MV-4-11 (cell line): Measurements from ENCODE around the gene MPND.
A peak's percentile ranks its signal among the peaks of the same experiment; 100 is the strongest.
"Not testable (repeated sequence)": the region's sequence is repeated elsewhere in the genome, so short reads cannot be mapped to it uniquely, and the experiment has no call there.

Source experiments
- DNase-seq: peaks from one replicate; lab custom pipeline; 2025; lab: John Stamatoyannopoulos, UW

MPND gene

DNA sequence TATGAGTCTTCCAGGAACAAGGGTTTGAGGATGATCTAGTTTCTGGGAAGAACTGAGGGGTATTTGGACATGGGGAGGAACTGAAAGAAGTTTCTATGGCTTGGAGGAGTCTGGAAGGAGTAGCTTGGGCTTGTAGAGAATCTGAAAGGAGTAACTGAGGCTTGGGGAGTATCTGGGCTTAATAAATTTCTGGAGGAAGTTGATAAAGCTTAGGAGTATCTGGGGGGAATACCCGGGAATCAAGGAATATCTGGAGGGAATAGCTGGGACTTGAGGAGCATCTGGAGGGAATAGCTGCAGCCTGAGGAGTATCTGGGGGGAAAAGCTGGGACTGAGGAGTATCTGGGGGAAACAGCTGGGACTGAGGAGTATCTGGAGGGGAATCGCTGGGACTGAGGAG lies 22.9 kb upstream of the MPND start:
- no peak for DNase-seq

DNA sequence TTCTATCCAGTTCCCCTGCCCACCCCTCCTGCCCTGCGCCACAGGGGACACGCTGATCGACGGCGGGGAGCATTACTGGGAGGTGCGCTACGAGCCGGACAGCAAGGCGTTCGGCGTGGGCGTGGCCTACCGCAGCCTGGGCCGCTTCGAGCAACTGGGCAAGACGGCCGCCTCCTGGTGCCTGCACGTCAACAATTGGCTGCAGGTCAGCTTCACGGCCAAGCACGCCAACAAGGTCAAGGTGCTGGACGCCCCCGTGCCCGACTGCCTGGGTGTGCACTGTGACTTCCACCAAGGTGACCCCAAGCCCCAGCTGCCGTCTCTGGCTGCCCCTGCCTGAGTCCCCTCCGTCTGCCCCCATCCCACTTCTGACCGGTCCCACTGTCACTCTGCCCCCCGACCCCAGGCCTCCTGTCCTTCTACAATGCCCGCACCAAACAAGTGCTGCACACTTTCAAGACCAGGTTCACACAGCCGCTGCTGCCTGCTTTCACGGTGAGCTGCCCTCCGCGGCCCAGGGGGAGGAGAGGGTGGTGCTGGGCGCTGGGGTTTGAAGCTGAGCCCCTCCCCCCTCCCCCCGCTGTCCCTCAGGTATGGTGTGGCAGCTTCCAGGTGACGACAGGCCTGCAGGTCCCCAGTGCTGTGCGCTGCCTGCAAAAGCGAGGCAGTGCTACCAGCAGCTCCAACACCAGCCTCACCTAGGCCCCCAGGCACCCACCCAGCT lies 20.3 kb upstream of the MPND start:
- DNase-seq, result no peak

DNA sequence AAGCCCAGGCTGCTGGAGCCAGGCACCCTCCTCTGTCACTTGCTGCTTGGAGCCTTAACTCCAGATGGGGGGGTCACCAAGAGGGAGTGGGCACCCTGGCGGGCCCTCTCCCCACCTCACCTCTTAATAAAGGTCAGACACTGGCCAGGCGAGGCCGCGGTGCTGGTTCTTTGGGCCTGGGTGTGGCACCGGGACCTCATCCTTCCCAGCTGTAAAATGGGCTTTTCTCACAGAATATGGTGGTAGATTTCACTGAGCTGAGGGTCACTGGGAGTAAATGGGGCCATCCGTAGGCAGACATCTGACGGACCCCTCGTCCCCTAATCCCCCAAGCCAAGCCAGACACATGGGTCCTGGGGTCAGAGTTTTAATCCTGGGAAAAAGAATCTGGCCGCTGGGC lies 19.7 kb upstream of the MPND start:
- no peak for DNase-seq

DNA sequence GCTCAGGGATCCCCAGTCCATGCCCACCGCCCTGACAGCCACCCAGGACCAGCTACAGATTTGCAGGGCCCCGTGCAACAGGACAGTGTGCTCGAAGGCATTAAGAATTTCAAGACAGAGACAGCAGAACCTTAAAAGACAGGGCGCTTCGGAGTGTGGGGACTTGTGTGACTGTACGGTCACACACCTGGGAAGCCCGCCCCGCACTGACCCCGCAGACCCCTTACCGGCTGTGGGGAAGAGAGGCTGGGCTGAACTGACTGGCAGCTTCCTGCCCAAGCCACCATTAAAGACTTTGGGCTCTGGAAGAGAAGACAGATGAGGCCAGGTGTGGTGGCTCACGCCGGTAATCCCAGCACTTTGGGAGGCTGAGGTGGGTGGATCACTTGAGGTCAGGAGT lies 19.1 kb upstream of the MPND start:
- DNase-seq, result no peak

DNA sequence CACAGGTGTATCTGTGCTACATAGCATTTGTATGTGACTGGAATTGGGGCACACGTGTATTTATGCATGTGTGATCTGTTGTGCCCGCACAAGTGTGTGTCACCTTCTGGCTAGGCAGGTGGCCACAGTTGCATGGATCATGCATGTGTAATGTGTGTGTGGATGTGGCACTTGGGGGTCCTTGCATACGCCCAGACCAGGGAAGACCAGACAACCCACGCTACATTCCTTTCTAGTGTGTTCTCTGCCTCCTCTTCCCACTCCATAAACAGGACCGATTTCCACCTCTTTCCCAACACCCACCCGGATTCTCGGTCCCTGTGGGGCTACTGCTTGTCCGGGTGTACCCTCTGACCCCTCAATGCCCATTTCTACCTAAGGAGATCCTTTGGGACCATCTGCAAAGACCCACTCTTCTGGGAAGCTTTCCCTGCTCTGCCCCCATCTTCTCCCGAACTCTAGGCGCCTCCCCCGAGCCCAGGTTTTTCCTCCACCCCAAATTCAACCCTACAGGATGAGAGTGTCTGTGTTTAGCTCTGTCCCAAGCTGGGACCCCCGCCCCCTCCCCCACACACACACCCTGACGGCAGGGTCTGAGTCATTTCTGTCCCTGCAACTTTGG lies 17.0 kb upstream of the MPND start:
- DNase-seq, result no peak

DNA sequence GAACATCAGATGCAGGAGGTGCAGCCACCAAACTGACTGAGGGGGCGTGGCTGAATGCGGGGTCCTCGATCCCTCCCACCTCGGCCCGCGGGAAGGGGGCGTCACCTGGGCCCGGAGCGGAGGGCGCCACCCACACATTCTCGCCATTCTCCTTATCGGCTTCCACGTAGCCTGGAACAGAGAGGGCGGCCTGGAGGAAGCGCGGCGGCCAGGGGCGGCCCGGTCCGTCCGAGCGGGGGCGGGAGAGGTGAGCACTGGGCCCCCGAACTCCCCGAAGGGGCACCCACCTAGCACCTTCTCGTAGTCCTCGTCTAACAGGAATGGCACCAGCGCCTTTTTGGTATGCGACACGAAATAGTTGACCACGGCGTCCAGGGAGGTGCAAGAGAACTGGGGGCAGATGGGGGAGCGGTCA lies 16.5 kb upstream of the MPND start:
- no peak for DNase-seq

DNA sequence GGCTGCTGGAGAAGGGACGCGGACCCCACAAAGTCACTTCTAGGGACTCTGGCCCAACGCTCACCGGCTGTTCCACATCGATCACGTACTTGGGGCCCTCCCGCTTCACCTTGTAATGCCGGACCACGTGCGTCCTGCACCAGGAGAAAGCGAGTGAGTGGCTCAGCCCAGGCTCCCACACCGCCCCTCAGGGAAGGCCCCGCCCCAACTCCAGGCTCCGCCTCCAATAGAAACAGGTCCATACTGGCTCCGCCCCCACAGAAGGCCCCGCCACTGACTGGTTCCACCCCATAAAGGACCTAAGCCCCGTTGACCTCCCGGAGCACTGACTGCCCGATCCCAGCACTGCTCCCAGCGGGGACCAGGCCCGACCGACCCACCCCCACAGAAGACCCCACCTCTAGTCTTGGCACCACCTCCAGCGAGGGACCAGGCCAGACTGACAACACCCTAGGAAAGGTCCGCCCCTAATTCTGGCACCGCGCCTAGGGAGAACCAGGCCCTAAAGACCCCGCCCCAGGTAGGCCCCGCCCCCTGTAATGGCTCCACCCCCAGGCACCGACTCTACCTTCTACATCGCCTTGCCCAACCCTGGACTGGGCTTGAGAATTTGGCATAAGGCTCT lies 16.0 kb upstream of the MPND start:
- peak; percentile 17 for DNase-seq

DNA sequence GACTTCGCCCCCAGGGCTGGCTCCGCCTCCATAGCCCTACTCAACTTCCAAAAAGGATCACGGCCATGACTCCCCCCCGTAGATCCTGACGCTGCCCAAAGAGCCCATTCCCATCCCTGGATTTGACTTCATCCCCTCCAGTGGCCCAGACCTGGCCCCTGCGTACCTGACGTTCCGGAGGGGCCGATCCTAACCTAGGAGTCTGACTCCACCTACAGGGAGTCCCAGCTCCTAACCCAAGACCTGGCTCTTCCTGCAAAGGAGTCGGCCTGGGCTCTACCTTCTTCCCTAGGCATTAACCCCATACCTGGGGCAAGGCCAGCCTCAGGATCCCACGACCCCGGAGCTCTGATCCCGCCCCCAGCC lies 15.5 kb upstream of the MPND start:
- no peak for DNase-seq

DNA sequence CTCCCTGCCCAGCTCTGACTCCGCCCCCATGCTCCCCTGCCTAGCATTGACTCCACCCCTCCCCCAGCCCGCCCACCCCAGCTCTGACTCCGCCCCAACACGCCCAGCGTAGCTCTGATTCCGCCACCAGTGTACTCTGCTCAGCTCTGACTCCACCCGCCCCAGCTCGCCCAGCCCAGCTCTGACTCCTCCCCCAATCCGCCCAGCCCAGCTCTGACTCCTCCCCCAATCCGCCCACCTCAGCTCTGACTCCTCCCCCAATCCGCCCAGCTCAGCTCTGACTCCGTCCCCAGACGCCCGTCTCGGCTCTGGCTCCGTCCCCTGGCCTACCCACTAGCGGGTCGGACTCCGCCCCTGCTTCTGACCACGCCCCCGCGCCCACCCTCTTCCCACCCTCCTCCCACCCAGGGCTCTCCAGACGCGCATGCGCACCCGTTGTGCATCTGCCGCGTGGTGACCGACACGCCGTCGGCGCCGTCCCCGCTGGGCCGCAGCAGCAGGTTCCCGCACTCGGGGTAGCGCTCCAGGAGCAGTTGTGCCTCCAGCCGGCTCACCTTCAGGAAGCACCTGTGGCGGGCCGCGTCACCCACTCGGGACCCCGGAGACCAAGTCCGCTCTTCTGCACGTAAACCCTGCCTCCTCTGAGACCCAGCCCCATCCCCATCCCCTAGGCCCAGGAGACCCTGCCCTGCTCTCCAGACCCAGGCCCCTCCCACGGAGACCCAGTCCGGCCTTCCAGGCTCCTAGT lies 14.9 kb upstream of the MPND start:
- no peak for DNase-seq

DNA sequence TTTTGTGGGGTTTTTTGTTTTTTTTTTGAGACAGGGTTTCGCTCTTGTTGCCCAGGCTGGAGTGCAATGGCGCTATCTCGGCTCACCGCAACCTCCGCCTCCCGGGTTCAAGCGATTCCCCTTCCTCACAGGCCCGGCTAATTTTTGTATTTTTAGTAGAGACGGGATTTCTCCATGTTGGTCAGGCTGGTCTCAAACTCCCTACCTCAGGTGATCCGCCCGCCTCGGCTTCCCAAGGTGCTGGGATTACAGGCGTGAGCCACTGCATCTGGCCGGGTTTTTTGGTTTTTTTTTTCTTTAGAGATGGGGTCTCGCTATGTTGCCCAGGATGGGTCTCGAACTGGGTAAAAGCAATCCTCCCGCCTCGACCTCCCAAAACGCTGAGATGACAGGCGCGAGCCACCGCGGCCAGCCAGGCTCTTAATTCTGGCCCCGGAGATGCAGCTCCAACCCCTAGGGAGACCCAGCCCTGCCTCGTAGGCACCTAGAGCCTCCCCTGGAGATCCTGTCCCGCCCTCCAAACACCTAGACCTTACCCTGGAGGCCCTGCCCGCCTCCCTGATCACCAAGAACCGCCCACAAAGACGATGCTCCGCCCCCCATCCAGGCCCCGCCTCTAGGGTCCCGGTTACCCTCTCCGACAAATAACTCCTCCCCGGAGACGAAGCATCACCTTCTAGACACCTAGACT lies 14.2 kb upstream of the MPND start:
- not testable (repeated sequence) for DNase-seq

DNA sequence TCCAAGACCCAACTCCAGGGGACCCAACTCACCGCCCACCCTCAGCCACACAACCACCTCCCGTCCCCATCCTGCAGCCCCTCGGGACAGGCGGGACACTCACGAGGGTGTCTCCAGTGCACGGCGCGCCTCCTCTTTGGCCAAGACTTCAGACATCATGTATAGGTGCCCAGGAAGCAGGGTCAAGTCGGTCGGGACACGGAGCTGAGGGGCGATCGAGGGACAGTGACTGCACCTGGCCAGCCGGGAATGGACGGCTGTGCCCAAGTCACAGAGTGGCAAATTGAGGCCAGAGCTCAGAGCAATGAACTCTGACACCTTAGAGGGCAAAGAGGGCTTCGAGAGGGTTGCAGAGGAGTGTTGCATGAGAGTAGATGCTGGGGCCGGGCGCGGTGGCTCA lies 13.5 kb upstream of the MPND start:
- DNase-seq, result no peak

DNA sequence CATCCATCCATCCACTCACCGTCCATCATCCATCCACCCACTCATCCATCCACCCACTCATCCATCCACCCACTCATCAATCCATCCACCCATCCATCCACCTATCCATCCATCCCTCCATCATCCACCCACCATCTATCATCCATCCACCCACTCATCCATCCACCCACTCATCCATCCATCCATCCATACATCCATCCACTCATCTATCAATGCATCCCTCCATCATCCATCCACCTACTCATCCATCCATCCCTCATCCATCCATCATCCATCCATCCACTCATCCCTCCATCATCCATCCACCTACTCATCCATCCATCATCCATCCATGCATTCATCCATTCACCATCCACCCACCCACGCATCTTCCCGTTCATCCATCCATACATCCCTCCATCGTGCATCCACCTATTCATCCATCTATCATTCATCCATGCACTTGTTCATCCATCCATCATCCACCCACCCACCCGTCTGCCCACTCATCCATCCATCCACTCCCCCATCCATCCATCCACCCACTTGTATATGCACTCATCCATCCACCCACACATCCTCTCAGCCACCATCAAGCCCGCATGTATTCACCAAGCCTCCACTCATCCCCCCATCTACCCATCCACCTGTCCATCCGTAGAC lies 8.3 kb upstream of the MPND start:
- no peak for DNase-seq

DNA sequence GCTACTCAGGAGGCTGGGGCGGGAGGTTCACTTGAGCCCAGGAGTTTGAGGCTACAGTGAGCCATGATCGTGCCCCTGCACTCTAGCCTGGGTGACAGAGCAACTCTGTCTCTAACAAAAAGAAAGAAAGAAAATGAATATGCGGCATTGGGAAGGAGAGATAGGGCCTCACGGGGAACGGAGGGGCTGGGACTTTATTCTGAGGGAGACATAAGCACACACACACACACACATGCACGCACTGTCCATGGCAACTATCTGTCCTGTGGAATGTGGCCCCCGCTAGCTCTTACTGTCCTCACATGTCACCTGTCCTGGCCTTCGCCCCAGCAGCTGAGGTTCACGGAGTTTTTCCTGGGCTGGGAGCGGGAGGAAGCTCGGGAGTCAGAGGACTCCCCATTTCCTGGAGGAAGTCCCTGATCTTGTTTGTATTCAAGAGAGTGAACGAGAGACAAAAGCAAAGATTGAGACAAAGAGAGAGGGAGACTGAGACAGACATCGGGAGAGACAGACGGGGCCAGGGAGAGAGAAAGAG lies 5.4 kb upstream of the MPND start:
- no peak for DNase-seq

DNA sequence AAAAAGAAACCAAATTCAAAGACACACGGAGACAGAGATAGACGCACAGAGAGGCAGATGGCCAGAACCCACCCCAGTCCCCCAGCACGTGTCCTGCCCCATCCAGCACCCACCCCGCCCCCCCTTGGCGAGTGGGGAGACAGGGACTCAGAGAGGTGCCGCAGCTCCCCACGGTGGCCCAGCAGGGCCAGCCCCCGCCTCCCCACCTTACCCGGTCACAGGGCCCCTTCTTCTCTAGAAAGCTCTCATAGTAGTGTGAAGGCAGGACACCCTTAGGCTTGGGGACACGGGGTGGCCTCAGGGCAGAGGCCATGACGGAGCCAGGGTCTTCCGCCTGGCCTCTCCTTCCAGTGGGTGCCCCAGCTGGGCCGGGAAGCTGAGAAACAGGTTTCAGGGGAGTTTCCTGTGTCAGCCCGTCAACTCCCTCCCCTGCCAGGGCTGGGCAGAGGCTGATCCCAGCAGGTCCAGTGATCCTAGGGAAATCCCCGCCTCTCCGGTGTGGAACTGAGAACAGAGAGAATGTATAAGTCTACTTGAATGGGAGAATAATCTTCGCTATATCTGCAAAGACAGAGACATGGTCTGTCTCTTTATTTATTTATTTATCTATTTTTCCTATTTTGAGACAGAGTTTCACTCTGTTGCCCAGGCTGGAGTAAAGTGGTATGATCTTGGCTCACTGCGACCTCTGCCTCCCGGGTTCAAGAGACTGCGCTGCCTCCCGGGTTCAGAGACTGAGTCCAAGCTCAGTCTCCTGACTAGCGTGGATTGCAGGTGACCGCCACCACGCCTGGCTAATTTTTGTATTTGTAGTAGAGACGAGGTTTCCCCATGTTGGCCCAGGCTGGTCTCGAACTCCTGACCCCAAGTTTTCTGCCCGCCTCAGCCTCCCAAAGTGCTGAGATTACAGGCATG lies 4.7 kb upstream of the MPND start, which contains the start of gene STAP2:
TSS of gene STAP2 (minus strand) at position 387 of the 915 bp plus-strand sequence. CDS start at position 313, 74 bp downstream.
- no peak for DNase-seq

DNA sequence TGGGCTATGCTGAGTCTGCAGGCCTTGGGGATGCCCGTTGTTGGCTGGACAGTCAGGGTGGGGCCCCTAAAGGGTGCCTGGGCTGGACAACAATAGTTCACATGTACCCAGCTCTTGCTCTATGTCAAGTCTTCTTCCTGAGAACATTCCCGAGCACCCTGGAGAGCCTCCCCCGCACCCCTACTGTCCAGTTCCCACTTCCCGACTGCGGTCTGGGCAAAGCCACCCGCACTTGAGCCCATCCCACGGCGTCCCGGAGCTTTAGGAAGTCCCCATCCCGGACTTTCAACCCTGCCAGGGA lies 1.1 kb upstream of the MPND start:
- DNase-seq, result no peak

DNA sequence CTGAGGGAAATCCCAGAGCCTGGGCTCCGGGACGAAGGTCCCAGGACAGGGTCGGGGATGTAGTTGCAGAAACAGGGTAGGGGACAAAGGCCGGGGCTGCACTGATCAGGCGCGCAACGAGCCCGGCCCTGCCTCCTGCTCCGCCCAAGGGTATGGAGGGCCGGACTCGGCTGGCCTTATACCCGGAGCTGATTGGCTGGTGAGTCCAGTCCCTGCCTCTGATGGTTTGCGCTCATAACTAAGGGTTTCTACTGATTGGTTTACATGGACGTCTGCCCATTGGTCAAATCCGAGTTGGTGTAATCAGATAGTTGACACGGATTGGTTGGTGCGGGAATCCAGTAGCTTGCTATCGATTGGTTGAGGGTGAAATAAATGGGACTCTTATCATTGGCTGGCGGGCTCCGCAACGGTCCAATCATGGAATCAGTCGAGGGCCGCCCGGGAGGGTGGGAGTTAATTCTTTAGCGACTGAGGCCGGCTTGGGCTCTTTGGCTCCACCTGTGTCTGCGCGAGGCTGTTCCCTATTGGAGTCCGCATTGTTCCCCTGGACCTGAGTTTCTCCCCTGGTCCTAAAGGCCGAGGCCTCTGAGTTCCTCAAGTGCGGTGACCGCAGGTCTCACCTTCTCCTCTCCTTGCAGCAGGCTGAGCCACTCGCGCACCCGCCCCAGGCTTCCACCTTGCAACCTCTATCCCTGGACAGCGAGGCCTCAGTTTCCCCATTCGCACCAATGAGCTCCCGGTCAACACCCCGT lies 570 bp upstream of the MPND start:
- DNase-seq, result peak; percentile 100

DNA sequence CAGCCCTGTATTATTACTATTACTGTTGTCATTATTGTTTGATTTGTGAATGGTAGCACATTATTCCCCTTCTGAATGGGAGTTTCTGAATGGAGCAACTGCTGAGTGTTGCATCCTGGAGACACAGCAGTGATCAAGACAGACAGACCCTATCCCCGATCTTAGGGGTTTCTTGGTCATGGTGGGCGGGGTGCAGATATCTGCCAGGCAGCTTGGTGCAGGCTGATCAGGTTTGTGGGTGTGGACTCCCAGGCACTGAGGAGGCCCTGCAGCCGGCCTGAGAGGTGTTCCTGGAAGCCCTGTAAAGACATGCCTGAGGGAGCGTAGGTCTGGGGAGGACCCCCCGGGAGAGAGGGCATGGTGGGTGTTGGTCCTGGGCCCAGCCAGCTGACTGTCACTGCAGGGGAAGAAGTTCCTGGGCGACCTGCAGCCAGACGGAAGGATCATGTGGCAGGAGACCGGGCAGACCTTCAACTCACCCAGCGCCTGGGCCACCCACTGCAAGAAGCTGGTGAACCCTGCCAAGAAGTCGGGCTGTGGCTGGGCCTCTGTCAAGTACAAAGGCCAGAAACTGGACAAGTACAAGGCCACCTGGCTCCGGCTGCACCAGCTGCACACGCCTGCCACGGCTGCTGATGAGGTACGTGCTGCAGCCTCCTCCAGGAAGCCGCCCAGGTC lies 2.1 kb downstream of the MPND start:
- DNase-seq, result no peak

DNA sequence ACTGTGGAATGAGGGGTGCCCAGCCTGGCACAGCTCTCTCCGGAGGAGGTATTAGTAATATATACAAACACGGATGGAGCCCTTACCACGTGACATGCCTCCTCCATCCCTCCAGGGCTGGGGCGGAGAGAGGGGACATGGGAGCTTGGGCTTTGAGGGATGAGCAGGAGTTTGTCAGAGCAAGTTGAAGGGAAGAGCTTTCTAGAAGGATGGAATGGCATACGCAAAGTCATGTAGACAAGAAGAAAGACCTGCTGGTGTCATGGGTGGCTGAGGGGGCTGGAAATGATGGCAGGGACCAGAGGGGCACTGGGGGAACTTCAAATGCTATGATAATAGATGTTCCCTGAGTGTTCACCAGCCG lies 2.6 kb downstream of the MPND start:
- DNase-seq, result no peak

DNA sequence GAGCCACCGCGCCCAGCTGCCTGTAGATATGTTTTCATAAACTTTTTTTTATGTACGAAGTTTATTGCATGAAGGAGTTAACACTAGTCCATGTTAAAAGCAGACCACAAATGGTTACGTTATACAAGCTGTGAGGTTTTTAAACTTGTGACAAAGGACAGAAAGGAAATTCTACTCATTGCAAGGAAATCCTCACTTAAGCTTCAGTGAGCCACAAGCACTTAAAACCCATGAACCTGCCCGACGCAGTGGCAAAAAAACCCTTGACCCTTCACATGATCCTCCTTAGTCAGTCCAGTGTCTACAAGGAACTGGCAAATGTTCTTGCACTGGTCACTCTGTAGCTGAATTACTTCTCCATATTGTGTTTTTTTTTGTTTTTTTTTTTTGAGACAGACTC lies 4.2 kb downstream of the MPND start:
- peak; percentile 98 for DNase-seq
